Lower leg skin (tissue), 4 donors: ENCODE data around the gene TINAGL1. TPM values are rescaled to one million over a fixed set of nuclear protein-coding genes. Genes with fewer than 3 reads are reported as not detected.

Experiments
- DNase-seq, 2 donors: peaks; one replicate each; pipeline ENCODE4 v3.0.0-alpha.2; 2019; ENCODE audit warnings: low spot score in 2 of 2
- H3K4me3 ChIP-seq: fragments of 200-600 bp; sonication (generic); 2 replicates; pipeline ENCODE4 v1.5.1; 2017; ENCODE audit warnings: mild to moderate bottlenecking, low read depth; ENCODE audit not compliant: poor library complexity, severe bottlenecking
- CTCF ChIP-seq, 3 donors: fragments of 450-650 bp; IDR thresholded peaks; one replicate each; pipeline ENCODE4 v1.5.1; 2016; ENCODE audit warnings: antibody characterized with exemption in 3 of 3, mild to moderate bottlenecking in 3 of 3, moderate library complexity in 2 of 3
- POLR2A ChIP-seq, 2 donors: fragments of 450-650 bp; IDR thresholded peaks; one replicate each; pipeline ENCODE4 v1.6.1; 2016 to 2017; ENCODE audit warnings: antibody characterized with exemption in 2 of 2, mild to moderate bottlenecking in 1 of 2, moderate library complexity in 1 of 2
- WGBS, 2 donors: methylation state at CpG; one replicate each; pipeline ENCODE4 v1.1.5; 2018; 5-methylcytosine and 5-hydroxymethylcytosine counted together
- intact Hi-C: fragments of 100-400 bp; cut with DNase I; formaldehyde crosslinking; loops from one replicate; pipeline ENCODE4 v1.15.0; 2023; ENCODE audit warnings: low total_unique reads
- total RNA-seq, 4 donors: library from RNA; depleted of rRNA; stranded (reverse); fragments of >200 nt; gene quantifications; one replicate each; pipeline ENCODE4 v1.1.0, GENCODE V29; 2016

The TINAGL1 gene
- total RNA-seq, 4 donors from 2014 or later: 39.1 to 107 (median 69.2) TPM

- peak in 1 of 2 donors; percentile 7 for DNase-seq
- intact Hi-C loops: loop anchor here (10.0 kb wide), 1 partner anchor 215 kb away; no protein-coding TSS in a partner anchor
- no peak overlapping the region for H3K4me3 ChIP-seq
- no peak for TF ChIP-seq POLR2A (IDR thresholded peaks at IDR 0.05)
- TF ChIP-seq CTCF (IDR thresholded peaks at IDR 0.05): no peak
- WGBS, 2 donors: 84 to 92% methylated on average over 13 of the region's 13 CpGs
Measured at GRCh38 chr1:31569596-31570173, 6.6 kb upstream of the TINAGL1 start.

GRCh38 chr1:31570228-31570627 lies 6.1 kb upstream of the TINAGL1 start:
- WGBS, 2 donors: 89 to 94% methylated on average over 11 of the region's 11 CpGs
- DNase-seq: peak; percentile 3 to 56

GRCh38 chr1:31570906-31571305 lies 5.4 kb upstream of the TINAGL1 start:
- H3K4me3 ChIP-seq: no peak overlapping the region
- TF ChIP-seq POLR2A (IDR thresholded peaks at IDR 0.05) (no peak), CTCF (IDR thresholded peaks at IDR 0.05) (no peak)
- no peak for DNase-seq
- 52 to 56% methylated on average over 1 of the region's 1 CpG for WGBS, 2 donors
- intact Hi-C loops: loop anchor here (10.0 kb wide), 1 partner anchor 214 kb away; no protein-coding TSS in a partner anchor

More at GRCh38 chr1:31570228-31570627, 6.1 kb upstream of the TINAGL1 start:
- intact Hi-C loops: loop anchor here (10.0 kb wide), 1 partner anchor 215 kb away; no protein-coding TSS in a partner anchor
- H3K4me3 ChIP-seq: no peak overlapping the region
- TF ChIP-seq POLR2A (IDR thresholded peaks at IDR 0.05): no peak
- TF ChIP-seq CTCF (IDR thresholded peaks at IDR 0.05): no peak

- 87% methylated on average over 14 of the region's 14 CpGs for WGBS, 2 donors
- intact Hi-C loops: loop anchor here (10.0 kb wide), 1 partner anchor 213 kb away; no protein-coding TSS in a partner anchor
- TF ChIP-seq CTCF (IDR thresholded peaks at IDR 0.05) (no peak), POLR2A (IDR thresholded peaks at IDR 0.05) (no peak)
- H3K4me3 ChIP-seq: no peak overlapping the region
- no peak for DNase-seq
Measured at GRCh38 chr1:31571340-31572295, 4.7 kb upstream of the TINAGL1 start.

GRCh38 chr1:31572323-31573104 lies 3.8 kb upstream of the TINAGL1 start:
- H3K4me3 ChIP-seq: no peak overlapping the region
- no peak for TF ChIP-seq POLR2A (IDR thresholded peaks at IDR 0.05)
- no peak for TF ChIP-seq CTCF (IDR thresholded peaks at IDR 0.05)
- WGBS, 2 donors: 56 to 64% methylated on average over 7 of the region's 7 CpGs
- DNase-seq: peak in 1 of 2 donors; percentile 73
- intact Hi-C loops: loop anchor here (10.0 kb wide), 1 partner anchor 212 kb away; no protein-coding TSS in a partner anchor
